Stimulated activated CD4-positive, alpha-beta T cell treated with anti-CD3 and anti-CD28 coated beads, Interleukin-1b, Interleukin-23, amount 100 ng/mL, for 4 hours (primary cell): ENCODE data around the gene TSPAN12.
"Not testable (repeated sequence)": the region's sequence is repeated elsewhere in the genome, so short reads cannot be mapped to it uniquely, and the experiment has no call there.

Source experiments
- DNase-seq, 2 donors: peaks; one replicate each; pipeline ENCODE4 v3.0.0-alpha.2; 2020; ENCODE audit warnings: low read depth in 2 of 2

TSPAN12 gene, protein sequence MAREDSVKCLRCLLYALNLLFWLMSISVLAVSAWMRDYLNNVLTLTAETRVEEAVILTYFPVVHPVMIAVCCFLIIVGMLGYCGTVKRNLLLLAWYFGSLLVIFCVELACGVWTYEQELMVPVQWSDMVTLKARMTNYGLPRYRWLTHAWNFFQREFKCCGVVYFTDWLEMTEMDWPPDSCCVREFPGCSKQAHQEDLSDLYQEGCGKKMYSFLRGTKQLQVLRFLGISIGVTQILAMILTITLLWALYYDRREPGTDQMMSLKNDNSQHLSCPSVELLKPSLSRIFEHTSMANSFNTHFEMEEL

DNA sequence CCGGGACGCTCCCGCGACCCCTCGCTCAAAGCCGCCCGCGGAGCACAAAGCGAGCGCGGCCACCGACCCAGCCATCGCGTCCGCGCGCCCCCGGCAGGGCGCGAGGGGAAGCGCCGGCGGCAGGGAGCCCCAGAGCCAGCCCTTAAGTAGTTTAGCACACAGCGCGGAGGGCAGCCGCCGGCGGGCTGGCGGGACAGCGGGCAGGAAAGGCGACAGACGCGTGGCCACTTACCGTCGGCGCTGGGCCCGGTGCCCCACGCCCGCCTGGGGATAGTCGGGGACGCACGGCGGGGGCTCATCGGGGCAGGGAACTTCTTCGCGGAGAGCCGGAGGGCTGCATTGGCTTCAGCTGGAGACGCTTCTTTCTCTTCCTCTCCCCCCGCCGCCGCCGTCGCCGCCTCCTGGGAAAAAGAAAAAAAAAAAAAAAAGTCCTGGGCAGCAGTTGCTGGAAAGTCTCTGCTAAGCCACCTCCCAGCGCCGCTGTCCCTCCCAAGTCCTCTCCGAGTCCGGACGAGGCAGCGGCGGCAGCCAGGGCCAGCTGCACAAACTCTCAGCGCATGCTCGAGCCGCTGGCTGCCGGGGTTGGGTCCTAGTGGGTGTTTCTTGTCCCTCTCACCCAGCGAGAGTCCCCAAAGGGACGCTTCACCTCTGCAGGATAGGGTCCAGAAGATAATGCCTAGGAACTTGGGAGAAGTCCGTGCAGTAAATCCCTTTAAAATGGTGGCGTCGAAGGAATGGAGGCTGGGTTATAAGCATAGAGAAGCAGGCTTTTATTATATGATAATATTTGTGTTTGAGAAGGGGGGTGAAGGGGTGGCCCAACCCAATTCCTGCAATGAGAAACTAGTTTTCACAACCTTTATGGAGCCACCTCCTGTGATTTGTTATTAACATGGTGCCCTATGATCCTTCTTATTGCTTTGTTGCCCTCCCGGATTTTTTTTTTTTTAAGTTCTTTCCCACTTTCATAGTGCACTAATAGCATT, at the start of gene TSPAN12:
Gene TSPAN12, minus strand, starts transcription at position 557 of the 986 bp plus-strand sequence. CDS start 1,381 bp downstream, outside the sequence.
- DNase-seq: peak in 1 of 2 donors; percentile 30

DNA sequence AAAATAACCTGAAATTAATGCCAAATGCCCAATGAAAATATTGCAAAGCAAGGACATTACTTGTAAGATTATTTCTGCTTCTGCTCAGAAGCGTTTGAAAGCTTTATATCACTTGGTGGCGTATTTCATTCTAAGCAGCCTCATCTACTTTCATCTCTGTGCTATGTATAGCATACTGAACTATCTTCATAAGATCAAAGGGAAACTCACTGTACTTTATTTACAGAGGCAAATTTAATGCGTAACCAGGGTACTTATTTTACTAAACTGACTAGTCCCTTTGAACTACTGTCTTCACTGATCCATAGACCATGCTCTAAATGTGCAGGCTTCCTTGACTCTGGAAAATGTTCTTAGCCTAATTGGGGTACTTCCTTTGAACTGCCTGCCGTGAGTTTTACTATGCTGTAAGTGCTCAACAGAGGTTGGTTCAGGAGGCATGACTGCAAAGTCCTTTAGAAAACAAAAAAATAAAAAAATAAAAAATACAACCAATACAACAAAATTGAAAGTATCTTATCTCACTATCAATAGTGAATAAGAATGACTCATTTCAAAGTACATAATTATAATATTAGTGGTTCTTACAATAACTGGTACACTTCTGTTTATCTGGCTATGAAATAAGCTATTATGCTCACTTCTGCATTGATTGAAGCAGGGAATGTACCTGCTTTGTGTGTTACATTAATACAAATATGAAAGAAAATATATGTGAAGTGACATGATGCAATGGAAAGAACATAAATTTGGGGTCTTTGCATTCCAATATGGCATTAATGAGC, 41.0 kb upstream of the TSPAN12 start:
- no peak for DNase-seq

DNA sequence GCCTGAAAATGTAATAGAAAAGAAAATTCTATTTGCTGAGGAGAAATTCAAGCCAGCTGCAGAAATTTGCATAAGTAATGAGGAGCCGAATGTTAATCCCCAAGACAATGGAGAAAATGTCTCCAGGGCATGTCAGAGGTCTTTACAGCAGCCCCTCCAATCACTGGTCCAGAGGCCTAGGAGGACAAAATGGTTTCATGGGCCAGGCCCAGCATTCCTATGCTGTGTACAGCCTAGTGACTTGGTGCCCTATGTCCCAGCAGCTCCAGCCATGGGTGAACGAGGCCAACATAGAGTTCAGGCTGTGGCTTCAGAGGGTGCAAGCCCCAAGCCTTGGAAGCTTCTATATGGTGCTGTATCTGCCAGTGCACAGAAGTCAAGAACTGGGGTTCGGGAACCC, 37.3 kb upstream of the TSPAN12 start:
- DNase-seq: not testable (repeated sequence)

DNA sequence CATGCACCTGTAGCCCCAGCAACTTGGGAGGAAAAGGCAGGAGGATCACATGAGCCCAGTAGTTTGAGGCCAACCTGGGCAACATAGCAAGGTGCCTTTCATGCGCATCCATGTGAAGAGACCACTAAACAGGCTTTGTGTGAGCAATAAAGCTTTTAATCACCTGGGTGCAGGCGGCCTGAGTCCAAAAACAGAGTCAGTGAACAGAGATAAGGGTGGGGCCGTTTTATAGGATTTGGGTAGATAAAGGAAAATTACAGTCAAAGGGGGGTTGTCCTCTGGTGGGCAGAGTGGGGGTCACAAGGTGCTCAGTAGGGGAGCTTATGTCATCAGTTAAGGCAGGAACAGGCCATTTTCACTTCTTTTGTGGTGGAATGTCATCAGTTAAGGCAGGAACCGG, 27.7 kb upstream of the TSPAN12 start:
- not testable (repeated sequence) for DNase-seq

DNA sequence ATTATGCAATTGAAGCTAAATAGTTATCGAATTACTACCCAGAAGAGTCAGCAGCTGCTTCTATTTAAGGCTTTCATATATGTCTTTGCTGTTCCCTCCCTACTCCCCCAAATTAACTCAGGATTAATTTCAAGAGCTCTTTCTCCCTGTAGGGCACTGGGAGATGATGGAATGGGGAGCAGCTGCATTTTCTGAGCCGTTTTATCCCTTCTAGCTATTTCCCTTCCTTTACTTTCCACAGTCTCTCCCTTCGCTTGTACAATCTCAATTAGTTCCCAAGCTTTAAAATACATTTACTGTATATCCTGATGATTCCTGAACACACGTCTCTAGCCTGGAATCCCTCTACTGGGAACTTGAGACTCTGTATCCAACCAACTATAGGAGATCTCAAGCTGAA, 19.8 kb upstream of the TSPAN12 start:
- no peak for DNase-seq

DNA sequence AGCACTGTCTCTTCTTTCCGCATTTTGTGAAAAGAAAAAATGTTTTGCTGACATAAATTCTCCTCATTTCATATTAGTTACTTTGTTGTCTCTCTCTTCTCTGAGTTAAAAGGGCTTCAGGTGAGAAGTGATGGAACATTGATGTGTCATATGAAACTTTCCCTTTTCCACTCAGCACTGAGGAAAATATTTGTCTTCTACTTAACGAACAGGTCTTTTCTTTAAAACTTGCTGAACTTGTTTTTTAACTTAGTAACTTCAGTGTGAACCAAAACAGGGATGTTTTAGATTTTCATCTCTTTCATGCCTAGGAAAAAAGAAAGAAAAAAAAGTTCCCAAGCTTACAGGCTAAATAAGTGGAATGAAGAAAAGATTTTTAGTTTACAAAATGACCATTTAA, 19.0 kb upstream of the TSPAN12 start:
- DNase-seq: no peak

DNA sequence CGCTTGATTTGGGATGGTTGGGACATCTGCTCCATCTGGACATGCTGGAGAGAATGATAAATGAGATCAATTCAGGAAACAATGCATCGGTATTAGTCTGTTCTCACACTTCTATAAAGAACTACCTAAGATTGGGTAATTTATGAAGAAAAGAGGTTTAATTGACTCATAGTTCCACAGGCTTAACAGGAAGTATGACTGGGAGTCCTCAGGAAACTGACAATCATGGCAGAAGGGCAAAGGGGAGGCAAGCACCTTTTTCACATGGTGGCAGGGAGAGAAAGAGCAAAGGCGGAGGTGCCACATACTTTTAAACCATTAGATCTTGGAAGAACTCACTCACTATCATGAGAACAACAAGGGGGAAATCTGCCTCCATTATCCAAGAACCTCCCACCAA, 16.8 kb upstream of the TSPAN12 start:
- DNase-seq: no peak

DNA sequence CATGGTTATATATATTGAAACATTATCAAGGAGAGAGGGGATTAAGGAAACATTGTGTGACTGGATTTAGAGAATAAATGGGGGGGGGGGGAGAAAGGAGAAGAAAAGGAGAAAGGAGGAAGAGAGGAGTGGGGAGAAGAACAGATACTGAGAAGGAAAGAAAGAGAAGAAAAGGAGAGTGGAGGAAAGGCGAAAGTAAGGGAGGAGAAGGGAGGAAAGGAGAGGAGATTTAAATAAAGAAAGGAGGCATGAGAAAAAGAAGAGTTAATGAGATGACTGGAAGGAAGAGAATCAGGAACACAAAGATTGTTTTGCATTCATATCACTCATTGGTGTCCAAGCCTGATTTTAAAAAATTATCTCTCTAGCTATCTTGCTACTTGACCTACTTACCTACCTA, 16.1 kb upstream of the TSPAN12 start:
- DNase-seq: no peak

DNA sequence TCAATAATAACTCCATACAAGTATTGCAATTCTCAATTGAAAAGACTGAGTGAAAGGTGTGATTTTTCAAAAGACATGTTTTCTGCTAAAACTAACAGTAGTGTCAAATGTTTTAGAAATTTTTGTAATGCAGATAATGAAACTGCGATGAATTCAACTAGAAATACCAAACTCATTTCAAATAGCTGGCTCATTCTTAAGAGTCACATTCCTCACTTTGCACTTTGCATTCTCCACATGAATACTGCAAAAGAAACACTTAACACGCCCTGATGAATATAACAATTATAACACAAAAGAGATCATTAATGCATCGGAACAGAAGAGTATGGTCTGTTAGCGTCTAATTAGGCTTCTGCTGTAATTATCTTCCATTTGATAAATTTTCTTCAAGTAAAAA, 15.5 kb upstream of the TSPAN12 start:
- DNase-seq: no peak

DNA sequence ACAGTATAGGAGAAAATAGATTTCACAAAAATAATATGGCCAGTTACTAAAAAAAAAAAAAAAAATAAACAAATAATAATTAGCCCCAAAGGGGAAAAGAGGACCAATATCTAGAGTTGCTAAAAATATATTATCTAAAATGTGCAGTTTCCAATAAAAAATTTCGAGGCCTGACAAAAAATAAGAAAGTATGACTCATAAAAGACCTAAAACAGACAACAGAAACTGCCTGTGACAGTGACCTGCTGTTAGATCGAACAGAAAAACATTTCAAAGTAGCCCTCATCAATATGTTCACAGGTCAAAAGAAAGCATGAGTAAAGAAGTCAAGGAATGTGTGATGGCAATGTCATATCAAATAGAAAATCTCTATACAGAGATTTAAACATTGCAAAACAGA, 11.8 kb upstream of the TSPAN12 start:
- no peak for DNase-seq

DNA sequence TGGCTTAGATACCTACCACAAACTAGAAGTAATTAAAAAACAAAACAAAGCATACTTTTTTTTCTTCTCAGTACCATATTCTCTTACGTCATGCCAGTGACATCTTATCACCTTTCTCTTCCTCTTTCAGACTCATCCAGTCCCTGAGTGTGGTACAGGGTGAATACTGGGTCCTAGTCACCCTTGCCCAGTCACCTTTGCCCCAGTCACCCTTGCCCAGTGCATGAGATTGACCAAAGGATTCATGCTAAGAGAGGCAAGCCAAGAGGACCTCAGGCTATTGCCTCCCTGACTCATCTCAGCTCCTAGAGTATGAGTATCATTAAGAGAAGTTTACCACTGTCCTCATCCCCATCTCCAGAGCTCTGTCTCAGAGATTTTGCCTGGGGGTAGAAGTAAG, 10.0 kb upstream of the TSPAN12 start:
- no peak for DNase-seq

DNA sequence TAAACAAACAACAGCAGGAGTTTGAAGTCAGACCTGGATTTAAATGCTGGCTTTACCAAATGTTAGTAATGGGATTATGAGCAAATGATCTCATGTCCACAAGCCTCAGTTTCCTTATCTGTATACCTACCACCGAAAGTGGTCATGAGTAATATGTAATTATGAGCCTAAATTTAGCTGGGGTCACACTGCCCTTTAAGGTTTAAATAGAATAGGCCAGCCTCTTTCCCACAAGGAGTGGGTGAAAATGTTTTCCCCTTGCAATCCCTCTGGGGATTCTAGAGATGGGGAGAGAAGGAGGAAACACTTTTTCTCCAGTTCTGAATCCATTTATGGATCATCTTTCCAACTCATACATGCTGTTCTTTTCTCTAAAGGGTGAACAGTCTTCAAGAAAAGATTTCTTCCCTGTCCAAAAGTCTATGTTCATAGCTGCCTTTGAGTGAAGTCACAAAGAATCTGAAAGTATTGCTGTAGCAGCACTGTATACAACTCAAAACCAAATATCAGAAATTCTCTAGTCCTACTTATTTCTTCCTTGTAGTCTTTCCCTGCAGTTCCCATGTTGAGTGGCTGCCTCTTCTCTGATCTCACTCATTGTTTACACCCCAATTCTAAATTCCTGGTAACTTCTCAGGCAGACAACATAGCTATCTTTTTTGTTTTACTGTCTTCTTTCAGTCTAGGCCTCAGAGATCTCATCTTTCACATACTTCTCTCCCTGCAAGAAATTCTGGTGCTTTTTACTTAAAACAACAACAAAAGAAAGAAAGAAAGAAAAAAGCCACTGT, 7.4 kb upstream of the TSPAN12 start:
- no peak for DNase-seq

DNA sequence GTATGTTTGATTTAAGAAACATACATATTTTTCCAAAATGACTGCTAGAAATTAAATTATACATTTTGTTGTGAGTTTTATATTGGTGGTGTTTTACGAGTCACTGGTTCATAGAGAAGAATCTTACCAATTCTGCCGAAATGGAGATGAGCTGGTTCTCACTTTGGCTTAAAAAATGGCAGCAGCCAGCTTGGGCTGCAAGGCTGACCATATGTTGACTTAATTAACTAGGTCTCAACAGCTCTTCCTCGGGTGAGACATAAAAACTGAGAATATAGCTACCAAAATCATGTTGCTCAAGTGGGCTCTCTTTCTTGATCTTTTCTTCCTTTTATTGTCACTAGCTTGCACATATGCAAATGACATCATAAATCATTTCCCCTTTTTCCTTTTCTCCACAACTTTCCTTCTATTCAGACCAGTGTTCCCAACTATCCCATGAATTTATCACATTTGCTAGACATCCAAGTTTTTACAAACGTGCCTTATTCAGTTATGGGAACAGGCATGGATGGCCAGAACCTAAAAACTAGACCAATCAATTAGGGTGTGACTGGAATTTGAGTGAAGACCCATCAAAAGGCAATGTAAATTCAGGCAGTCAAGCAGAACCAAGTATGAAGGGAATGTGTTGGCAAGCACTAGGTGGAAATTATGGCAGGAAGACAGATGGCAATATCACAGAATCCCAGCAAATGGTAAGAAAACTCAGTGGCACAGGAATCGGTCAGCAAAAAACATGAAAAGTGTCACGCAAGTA, 6.4 kb upstream of the TSPAN12 start:
- no peak for DNase-seq

DNA sequence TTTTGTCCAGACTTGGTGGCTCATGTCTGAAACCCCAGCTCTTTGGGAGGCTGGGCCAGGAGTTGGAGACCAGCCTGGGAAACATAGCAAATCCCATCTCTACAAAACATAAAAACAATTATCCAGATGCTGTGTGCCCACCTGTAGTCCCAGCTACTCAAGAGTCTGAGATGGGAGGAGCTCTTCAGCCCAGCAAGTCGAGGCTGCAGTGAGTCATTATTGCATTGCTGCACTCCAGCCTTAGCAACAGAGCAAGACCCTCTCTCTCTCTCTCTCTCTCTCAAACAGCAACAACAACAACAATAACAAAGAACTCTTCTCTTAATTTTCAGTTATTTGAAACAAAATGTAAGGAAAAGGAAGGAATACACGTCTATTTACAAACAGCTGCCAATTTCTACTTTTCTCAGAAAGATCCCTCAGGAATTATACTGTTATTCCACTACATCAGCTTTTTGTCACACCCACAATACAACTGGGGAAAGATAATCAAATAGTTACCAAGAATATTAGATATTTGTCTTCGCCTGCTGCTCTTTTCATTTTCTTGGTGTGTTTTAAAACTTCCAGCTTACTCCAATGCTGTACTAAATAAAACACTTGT, 5.1 kb upstream of the TSPAN12 start:
- no peak for DNase-seq

DNA sequence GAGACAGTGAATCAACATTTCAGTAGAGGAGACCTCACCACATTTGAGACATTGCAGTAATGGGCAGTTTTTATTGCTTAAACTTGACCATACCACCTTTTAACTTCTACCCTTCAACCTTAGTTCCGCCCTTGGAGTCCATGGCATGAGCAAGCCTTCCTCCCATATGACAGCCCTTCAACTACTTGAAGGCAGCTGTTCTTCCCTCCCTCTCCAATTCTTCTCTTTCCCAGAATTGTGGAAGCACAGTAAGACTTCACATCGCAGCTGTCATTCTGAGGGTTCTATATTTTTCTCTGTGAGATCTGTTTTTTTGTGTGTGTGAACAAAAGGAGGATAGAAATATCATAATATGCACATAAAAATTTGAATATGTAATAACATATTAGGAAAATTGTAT, 2.2 kb upstream of the TSPAN12 start:
- DNase-seq: no peak

DNA sequence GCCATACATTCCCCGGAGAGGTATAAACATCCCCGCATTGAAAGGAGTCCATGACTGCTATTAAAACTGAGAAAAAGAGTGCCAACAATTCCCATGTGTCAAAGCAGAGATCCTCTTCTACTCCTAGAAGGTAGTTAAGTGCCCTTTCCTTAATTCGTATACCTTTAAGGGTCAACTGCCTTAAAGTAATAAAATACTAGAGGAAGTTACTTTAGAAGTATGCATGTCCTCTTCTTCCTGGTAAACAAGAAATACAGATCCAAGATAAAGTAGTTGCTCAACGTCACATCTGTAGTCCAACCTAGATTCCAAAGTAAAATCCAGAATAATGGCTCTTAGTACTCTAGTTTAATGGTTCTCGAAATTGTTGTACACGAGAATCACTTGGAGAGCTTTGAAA, 1.5 kb upstream of the TSPAN12 start:
- DNase-seq: no peak

DNA sequence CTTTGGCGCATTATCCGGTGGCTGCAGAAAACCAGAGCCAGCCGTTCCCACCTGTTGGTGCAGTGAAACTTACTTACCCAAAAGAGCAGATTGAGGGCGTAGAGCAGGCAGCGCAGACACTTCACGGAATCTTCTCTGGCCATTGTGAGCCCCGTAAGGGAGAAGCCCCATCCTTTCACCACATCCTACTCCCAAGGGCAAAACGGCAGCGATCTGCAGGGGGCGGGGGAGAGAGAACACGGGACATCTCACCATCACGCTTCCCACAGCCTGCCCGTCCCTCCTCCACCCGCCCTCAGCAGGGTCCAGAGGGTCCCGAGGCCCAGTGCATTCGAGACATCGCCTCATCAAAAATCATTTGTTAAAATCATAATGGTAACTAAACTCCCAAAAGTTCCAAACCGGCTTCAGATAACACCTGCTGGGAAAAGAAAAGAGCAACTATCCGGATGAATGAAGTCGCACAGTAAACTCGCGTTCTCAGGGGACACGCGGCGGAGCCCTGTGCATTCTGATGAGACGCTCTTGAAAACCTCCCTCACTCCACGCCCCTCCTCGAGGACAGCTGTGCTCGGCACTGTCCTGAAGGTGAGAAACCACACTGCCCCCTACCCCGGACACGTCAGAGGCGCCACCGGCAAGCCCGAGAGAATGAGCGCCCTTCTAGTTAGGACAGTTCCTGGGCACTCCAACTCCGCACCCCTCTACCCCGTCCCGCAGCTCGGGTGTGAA, 1.2 kb downstream of the TSPAN12 start:
- DNase-seq: peak in 1 of 2 donors; percentile 3

DNA sequence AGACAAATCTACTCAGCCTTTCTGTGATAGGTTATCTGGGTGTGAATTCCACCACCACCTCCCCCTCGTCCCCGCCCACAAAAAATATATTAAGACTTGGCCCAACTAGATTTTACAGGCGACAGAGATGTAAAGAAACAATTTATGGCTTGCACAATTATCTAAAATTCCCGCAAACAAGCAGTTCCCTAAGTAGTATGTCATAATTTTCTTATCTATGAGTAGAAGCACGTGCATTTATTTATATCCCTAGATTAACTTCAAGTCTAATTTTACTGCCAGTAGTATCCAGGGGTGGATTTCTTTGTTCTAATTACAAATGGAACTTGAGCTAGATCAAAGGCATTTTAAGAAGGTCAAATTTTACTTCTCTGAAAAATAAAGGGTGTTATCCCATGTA, 1.7 kb downstream of the TSPAN12 start:
- DNase-seq: no peak

DNA sequence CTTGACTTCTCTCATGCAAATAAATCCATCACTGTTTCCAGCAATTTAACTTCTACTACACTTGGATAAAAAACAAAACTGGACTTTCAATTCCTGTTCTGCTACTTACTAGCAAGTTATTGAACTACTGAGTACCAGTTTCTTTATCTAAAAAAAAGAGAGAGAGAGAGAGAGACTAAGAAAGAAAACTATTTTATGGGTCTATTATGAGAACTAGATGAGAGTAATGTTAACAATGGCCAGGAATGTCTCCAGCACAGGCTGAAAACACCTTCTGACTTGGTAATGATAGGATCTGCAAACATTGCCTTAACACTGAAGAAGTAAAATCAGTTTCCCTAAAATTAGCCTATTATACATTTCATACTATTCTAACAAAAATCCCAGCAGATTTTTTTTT, 5.2 kb downstream of the TSPAN12 start:
- no peak for DNase-seq
